Kidney tubule cell (primary cell): ENCODE data around the gene SPDYE6.
"Not testable (repeated sequence)": the region's sequence is repeated elsewhere in the genome, so short reads cannot be mapped to it uniquely, and the experiment has no call there.

Experiments used
- DNase-seq: peaks from one replicate; pipeline ENCODE4 v3.0.0-alpha.2; 2018; ENCODE audit warnings: low spot score

SPDYE6 gene

GRCh38 chr7:102317231-102318059, 38.8 kb downstream of the SPDYE6 start:
- DNase-seq, result no peak

- DNase-seq, result no peak
These were observed 42.1 kb downstream of the SPDYE6 start for GRCh38 chr7:102313997-102314780.

GRCh38 chr7:102312317-102312716, 43.9 kb downstream of the SPDYE6 start:
- DNase-seq, result no peak

- no peak for DNase-seq
These were observed 45.8 kb downstream of the SPDYE6 start for GRCh38 chr7:102310414-102310815.

- peak; percentile 80 for DNase-seq
These were observed 49.1 kb downstream of the SPDYE6 start for GRCh38 chr7:102306916-102307677.

- DNase-seq, result no peak
These were observed 50.6 kb downstream of the SPDYE6 start for GRCh38 chr7:102305414-102306268.

GRCh38 chr7:102304668-102305067, 51.6 kb downstream of the SPDYE6 start:
- DNase-seq, result peak; percentile 28

- DNase-seq, result no peak
These were observed 52.4 kb downstream of the SPDYE6 start for GRCh38 chr7:102303669-102304422.

GRCh38 chr7:102302025-102302424, 54.2 kb downstream of the SPDYE6 start:
- no peak for DNase-seq

GRCh38 chr7:102301367-102301766, 54.9 kb downstream of the SPDYE6 start:
- not testable (repeated sequence) for DNase-seq

GRCh38 chr7:102300643-102301221, 55.5 kb downstream of the SPDYE6 start:
- no peak for DNase-seq

GRCh38 chr7:102297487-102298218, 58.6 kb downstream of the SPDYE6 start:
- no peak for DNase-seq

- DNase-seq, result no peak
These were observed 59.7 kb downstream of the SPDYE6 start for GRCh38 chr7:102296514-102296913.

GRCh38 chr7:102296179-102296438, 60.1 kb downstream of the SPDYE6 start:
- DNase-seq, result no peak
